ENCODE measurements around the gene DNAH10. TPM values are rescaled to one million over a fixed set of nuclear protein-coding genes. Genes with fewer than 3 reads are reported as not detected.

DNAH10 gene
- total RNA-seq, 1 experiment from 2014 or later, result 0.14 TPM

GRCh38 chr12:123933214-123933613 is 171.1 kb downstream of the DNAH10 start:
- DNase-seq (ENCODE audit: low read depth), result no peak

GRCh38 chr12:123934016-123934620 is 172.0 kb downstream of the DNAH10 start:
- DNase-seq (ENCODE audit: low read depth), result no peak

GRCh38 chr12:123934829-123935228 is 172.7 kb downstream of the DNAH10 start:
- peak; percentile 35 for DNase-seq (ENCODE audit: low read depth)

- DNase-seq (ENCODE audit: low read depth), result no peak
These were observed 173.9 kb downstream of the DNAH10 start for GRCh38 chr12:123935956-123936355.

- DNase-seq (ENCODE audit: low read depth), result no peak
These were observed 174.4 kb downstream of the DNAH10 start for GRCh38 chr12:123936471-123936870.

- DNase-seq (ENCODE audit: low read depth), result no peak
These were observed 175.0 kb downstream of the DNAH10 start for GRCh38 chr12:123936956-123937706.

- peak; percentile 12 for DNase-seq (ENCODE audit: low read depth)
These were observed 175.8 kb downstream of the DNAH10 start for GRCh38 chr12:123937707-123938591.

GRCh38 chr12:123938679-123939480 is 176.8 kb downstream of the DNAH10 start:
- no peak for DNase-seq (ENCODE audit: low read depth)

- DNase-seq (ENCODE audit: low read depth), result no peak
These were observed 177.9 kb downstream of the DNAH10 start for GRCh38 chr12:123939716-123940626.

- no peak for DNase-seq (ENCODE audit: low read depth)
These were observed 178.5 kb downstream of the DNAH10 start for GRCh38 chr12:123940627-123940966.

- DNase-seq (ENCODE audit: low read depth), result no peak
These were observed 178.9 kb downstream of the DNAH10 start for GRCh38 chr12:123941000-123941399.

GRCh38 chr12:123941624-123942237 is 179.6 kb downstream of the DNAH10 start:
- DNase-seq (ENCODE audit: low read depth), result no peak

- DNase-seq (ENCODE audit: low read depth), result peak; percentile 68
These were observed 180.1 kb downstream of the DNAH10 start for GRCh38 chr12:123942238-123942653.

GRCh38 chr12:123942911-123943648 is 181.0 kb downstream of the DNAH10 start:
- no peak for DNase-seq (ENCODE audit: low read depth)

- DNase-seq (ENCODE audit: low read depth), result no peak
These were observed 181.7 kb downstream of the DNAH10 start for GRCh38 chr12:123943816-123944215.

- DNase-seq (ENCODE audit: low read depth), result no peak
These were observed 182.6 kb downstream of the DNAH10 start for GRCh38 chr12:123944696-123945095.

- no peak for DNase-seq (ENCODE audit: low read depth)
These were observed 183.4 kb downstream of the DNAH10 start for GRCh38 chr12:123945287-123946151.

- DNase-seq (ENCODE audit: low read depth), result no peak
These were observed 184.0 kb downstream of the DNAH10 start for GRCh38 chr12:123946152-123946515.
